Measurements from ENCODE around the gene RNU6-1.

Gene RNU6-1
- total RNA-seq = 0 to 0.07 reads per million in 2 donors

GRCh38 chr15:67839929-67840748 lies at the start of gene RNU6-1:
RNU6-1 (minus strand) TSS chr15:67840045.
- peak; percentile 86 to 97 (median 94) for DNase-seq

GRCh38 chr15:67887776-67888175 lies 47.9 kb upstream of the RNU6-1 start:
- no peak for DNase-seq

- DNase-seq = no peak
Observed at GRCh38 chr15:67885861-67886260, 46.0 kb upstream of the RNU6-1 start.

- no peak for DNase-seq
Observed at GRCh38 chr15:67885175-67885523, 45.3 kb upstream of the RNU6-1 start.

GRCh38 chr15:67884514-67885174 lies 44.8 kb upstream of the RNU6-1 start:
- DNase-seq = peak in 4 of 5 experiments; percentile 9 to 20 (median 18)

- DNase-seq = no peak
Observed at GRCh38 chr15:67884009-67884408, 44.2 kb upstream of the RNU6-1 start.

GRCh38 chr15:67883234-67883773 lies 43.5 kb upstream of the RNU6-1 start:
- no peak for DNase-seq

- peak in 1 of 5 experiments; percentile 24 for DNase-seq
Observed at GRCh38 chr15:67882487-67883233, 42.8 kb upstream of the RNU6-1 start.

- DNase-seq = no peak
Observed at GRCh38 chr15:67880651-67881182, 40.9 kb upstream of the RNU6-1 start.

GRCh38 chr15:67879440-67880129 lies 39.7 kb upstream of the RNU6-1 start:
- DNase-seq = no peak

GRCh38 chr15:67878712-67879206 lies 38.9 kb upstream of the RNU6-1 start:
- no peak for DNase-seq

- no peak for DNase-seq
Observed at GRCh38 chr15:67873777-67874176, 33.9 kb upstream of the RNU6-1 start.

- DNase-seq = no peak
Observed at GRCh38 chr15:67870868-67871408, 31.1 kb upstream of the RNU6-1 start.

GRCh38 chr15:67869701-67870100 lies 29.9 kb upstream of the RNU6-1 start:
- no peak for DNase-seq

GRCh38 chr15:67865766-67866165 lies 25.9 kb upstream of the RNU6-1 start:
- no peak for DNase-seq

GRCh38 chr15:67865331-67865730 lies 25.5 kb upstream of the RNU6-1 start:
- DNase-seq = no peak

GRCh38 chr15:67863442-67863987 lies 23.7 kb upstream of the RNU6-1 start:
- peak; percentile 25 to 69 (median 59) for DNase-seq

- DNase-seq = no peak
Observed at GRCh38 chr15:67862750-67863441, 23.1 kb upstream of the RNU6-1 start.

GRCh38 chr15:67861983-67862382 lies 22.1 kb upstream of the RNU6-1 start:
- DNase-seq = no peak

GRCh38 chr15:67859331-67859946 lies 19.6 kb upstream of the RNU6-1 start:
- no peak for DNase-seq
